SK-N-SH (cell line): ENCODE measurements around the gene MYH3. TPM values are rescaled to one million over a fixed set of nuclear protein-coding genes. Genes with fewer than 3 reads are reported as not detected.

Source experiments
- CTCF ChIA-PET: fragments of 300-600, 350-600 bp; formaldehyde crosslinking; extraction: SDS; loops from one replicate; lab custom pipeline; 2021; lab: Yijun Ruan, JAX
- POLR2A ChIA-PET: fragments of 350-600 bp; sonication (Branson Sonifier 250); formaldehyde crosslinking; extraction: SDS; loops from one replicate; lab custom pipeline; 2020; ENCODE audit warnings: antibody characterized with exemption, inconsistent platforms; lab: Yijun Ruan, JAX
- DNase-seq: peaks from one replicate; pipeline ENCODE4 v3.0.0; 2012
- H2AFZ ChIP-seq: fragments of 200-600 bp; sonication (generic); 2 replicates; pipeline ENCODE4 v1.8.1; 2016; ENCODE audit warnings: antibody characterized with exemption, mild to moderate bottlenecking, low read depth
- H3F3A ChIP-seq: fragments of 200-600 bp; sonication (generic); replicated peaks from 2 replicates; pipeline ENCODE3; 2016; ENCODE audit warnings: antibody characterized with exemption, mild to moderate bottlenecking; ENCODE audit not compliant: insufficient read depth
- H3K27ac ChIP-seq, 2 experiments: fragments of 200-500 bp in 1 of 2; fragments of 200-600 bp in 1 of 2; sonication (Bioruptor generic) in 1 of 2; sonication (generic), shearing (Covaris generic) in 1 of 2; 2 replicates each; pipeline versions ENCODE4 v1.5.1 to v1.6.1; 2014 to 2016; ENCODE audit warnings: low read depth in 2 of 2, inconsistent platforms in 1 of 2, low read length in 1 of 2, mild to moderate bottlenecking in 1 of 2, mixed read lengths in 1 of 2
- H3K27me3 ChIP-seq: fragments of 200-600 bp; sonication (generic), shearing (Covaris generic); 2 replicates; pipeline ENCODE4 v1.6.1; 2016; ENCODE audit warnings: mixed run types; ENCODE audit not compliant: insufficient read depth
- H3K36me3 ChIP-seq, 2 experiments: fragments of 200-500 bp in 1 of 2; fragments of 200-600 bp in 1 of 2; sonication (Bioruptor generic) in 1 of 2; sonication (generic) in 1 of 2; replicated peaks in 1 of 2; 2 replicates each; pipeline versions ENCODE3 to v1.5.1; 2014 to 2016; ENCODE audit warnings: low read length in 1 of 2, mild to moderate bottlenecking in 1 of 2; ENCODE audit not compliant: insufficient read depth in 2 of 2, control insufficient read depth in 1 of 2
- H3K4me1 ChIP-seq, 2 experiments: fragments of 200-500 bp in 1 of 2; fragments of 200-600 bp in 1 of 2; sonication (Bioruptor generic) in 1 of 2; sonication (generic), shearing (Covaris generic) in 1 of 2; 2 replicates each; pipeline versions ENCODE4 v1.5.1 to v1.6.1; 2014 to 2016; ENCODE audit warnings: low read depth in 1 of 2, low read length in 1 of 2, mixed run types in 1 of 2; ENCODE audit not compliant: insufficient read depth in 2 of 2, control insufficient read depth in 1 of 2
- H3K4me2 ChIP-seq: fragments of 200-600 bp; sonication (generic), shearing (Covaris generic); 2 replicates; pipeline ENCODE4 v1.6.1; 2017; ENCODE audit warnings: mixed run types
- H3K4me3 ChIP-seq, 2 experiments: fragments of 200-500 bp in 1 of 2; fragments of 200-600 bp in 1 of 2; sonication (Bioruptor generic) in 1 of 2; sonication (generic), shearing (Covaris generic) in 1 of 2; 2 replicates each; pipeline versions ENCODE4 v1.5.1 to v1.8.1; 2014 to 2016; ENCODE audit warnings: low read depth in 2 of 2, inconsistent platforms in 1 of 2, low read length in 1 of 2, mild to moderate bottlenecking in 1 of 2, mixed read lengths in 1 of 2, moderate library complexity in 1 of 2
- H3K79me2 ChIP-seq: fragments of 200-600 bp; sonication (generic); 2 replicates; pipeline ENCODE4 v1.8.1; 2017; ENCODE audit warnings: mild to moderate bottlenecking; ENCODE audit not compliant: insufficient read depth
- H3K9ac ChIP-seq: fragments of 200-600 bp; sonication (generic); 2 replicates; pipeline ENCODE4 v1.6.1; 2017; ENCODE audit warnings: mixed run types
- H3K9me2 ChIP-seq: fragments of 200-600 bp; sonication (generic); 2 replicates; pipeline ENCODE4 v1.6.1; 2017; ENCODE audit warnings: mixed run types
- H3K9me3 ChIP-seq: fragments of 200-600 bp; sonication (generic); 2 replicates; pipeline ENCODE4 v1.6.1; 2017; ENCODE audit warnings: mixed run types, mild to moderate bottlenecking, moderate library complexity
- H4K20me1 ChIP-seq: fragments of 200-600 bp; sonication (generic); 2 replicates; pipeline ENCODE4 v1.6.1; 2017; ENCODE audit warnings: mild to moderate bottlenecking, mixed run types; ENCODE audit not compliant: insufficient read depth
- ELF1 ChIP-seq: IDR thresholded peaks from 2 replicates; pipeline ENCODE4 v1.4.0; 2012
- FOSL2 ChIP-seq: IDR thresholded peaks from 2 replicates; pipeline ENCODE4 v1.4.0; 2012; ENCODE audit warnings: low read depth, mild to moderate bottlenecking, moderate library complexity, borderline replicate concordance
- FOXM1 ChIP-seq: IDR thresholded peaks from 2 replicates; pipeline ENCODE4 v1.4.0; 2012; ENCODE audit warnings: low read depth, mild to moderate bottlenecking
- GABPA ChIP-seq: IDR thresholded peaks from 2 replicates; pipeline ENCODE4 v1.4.0; 2012; ENCODE audit warnings: low read depth, mild to moderate bottlenecking
- GATA2 ChIP-seq: sonication (generic); formaldehyde crosslinking; IDR thresholded peaks from 2 replicates; pipeline ENCODE4 v1.5.0; 2020; ENCODE audit warnings: mild to moderate bottlenecking, missing genetic modification reagents
- MEF2A ChIP-seq: IDR thresholded peaks from 2 replicates; pipeline ENCODE4 v1.4.0; 2012; ENCODE audit warnings: low read depth, borderline replicate concordance
- MXI1 ChIP-seq: IDR thresholded peaks from 2 replicates; pipeline ENCODE4 v1.6.1; 2012; ENCODE audit warnings: mild to moderate bottlenecking, low read depth, low read length, improper control_type of control experiment
- NFIC ChIP-seq: IDR thresholded peaks from 2 replicates; pipeline ENCODE4 v1.4.0; 2012; ENCODE audit warnings: borderline replicate concordance
- NRF1 ChIP-seq: IDR thresholded peaks from 2 replicates; pipeline ENCODE4 v1.6.1; 2012; ENCODE audit warnings: low read depth, mild to moderate bottlenecking, low read length
- RAD21 ChIP-seq: IDR thresholded peaks from 2 replicates; pipeline ENCODE4 v1.6.1; 2012; ENCODE audit warnings: mild to moderate bottlenecking, low read length
- RCOR1 ChIP-seq: fragments of 150-350 bp; IDR thresholded peaks from 2 replicates; pipeline ENCODE4 v1.6.1; 2017; ENCODE audit warnings: antibody characterized with exemption, low read length
- RFX5 ChIP-seq: IDR thresholded peaks from 2 replicates; pipeline ENCODE4 v1.6.1; 2012; ENCODE audit warnings: mild to moderate bottlenecking, improper control_type of control experiment, low read length
- RXRA ChIP-seq: IDR thresholded peaks from 2 replicates; pipeline ENCODE4 v1.4.0; 2012; ENCODE audit warnings: low read depth, mild to moderate bottlenecking, borderline replicate concordance
- SIN3A ChIP-seq: IDR thresholded peaks from 2 replicates; pipeline ENCODE4 v1.6.1; 2012; ENCODE audit warnings: low read depth, mild to moderate bottlenecking, low read length, moderate library complexity, borderline replicate concordance
- SMC3 ChIP-seq: IDR thresholded peaks from 2 replicates; pipeline ENCODE4 v1.6.1; 2012; ENCODE audit warnings: low read depth, low read length, improper control_type of control experiment
- TAF1 ChIP-seq: IDR thresholded peaks from 2 replicates; pipeline ENCODE4 v1.6.1; 2012; ENCODE audit warnings: low read depth, mild to moderate bottlenecking, low read length, moderate library complexity, borderline replicate concordance
- YY1 ChIP-seq: IDR thresholded peaks from 2 replicates; pipeline ENCODE4 v1.4.0; 2012; ENCODE audit warnings: low read depth, mild to moderate bottlenecking
- WGBS: methylation state at CpG from one replicate; pipeline ENCODE4 v1.1.6; 2017; ENCODE audit warnings: low lambda C conversion rate; 5-methylcytosine and 5-hydroxymethylcytosine counted together
- polyA plus RNA-seq, 3 experiments: library from polyadenylated mRNA; depleted of rRNA; stranded (reverse); fragments of >200 nt; gene quantifications; 2 replicates each; pipeline ENCODE4 v1.2.3, GENCODE V29; 2012
- TF ChIP-seq, protein P1 (sequence below): fragments of 150-350 bp; IDR thresholded peaks from 2 replicates; pipeline ENCODE4 v1.6.1; 2016; ENCODE audit warnings: mild to moderate bottlenecking, low read depth, low read length
- TF ChIP-seq, protein P2 (sequence below): fragments of 200-600 bp; sonication (generic); IDR thresholded peaks from 2 replicates; pipeline ENCODE4 v1.6.1; 2017; ENCODE audit warnings: antibody characterized with exemption, mild to moderate bottlenecking, moderate library complexity
- TF ChIP-seq, protein P3 (sequence below): IDR thresholded peaks from 2 replicates; pipeline ENCODE4 v1.4.0; 2012; ENCODE audit warnings: low read depth
- TF ChIP-seq, protein P4 (sequence below): IDR thresholded peaks from 2 replicates; pipeline ENCODE4; 2012
- TF ChIP-seq, protein P5 (sequence below): fragments of 150-350 bp; IDR thresholded peaks from 2 replicates; pipeline ENCODE4 v1.6.1; 2017; ENCODE audit warnings: antibody characterized with exemption, low read length, low read depth, borderline replicate concordance
- TF ChIP-seq, protein P6 (sequence below): IDR thresholded peaks from 2 replicates; pipeline ENCODE4 v1.4.0; 2012; ENCODE audit warnings: low read depth, borderline replicate concordance
- TF ChIP-seq, protein P7 (sequence below): IDR thresholded peaks from 2 replicates; pipeline ENCODE4 v1.6.1; 2012; ENCODE audit warnings: mild to moderate bottlenecking, low read depth, low read length, moderate library complexity

The MYH3 gene
- polyA plus RNA-seq, 1 of the 3 experiments (the other 2 are of a cell fraction): 2.7 TPM

DNA sequence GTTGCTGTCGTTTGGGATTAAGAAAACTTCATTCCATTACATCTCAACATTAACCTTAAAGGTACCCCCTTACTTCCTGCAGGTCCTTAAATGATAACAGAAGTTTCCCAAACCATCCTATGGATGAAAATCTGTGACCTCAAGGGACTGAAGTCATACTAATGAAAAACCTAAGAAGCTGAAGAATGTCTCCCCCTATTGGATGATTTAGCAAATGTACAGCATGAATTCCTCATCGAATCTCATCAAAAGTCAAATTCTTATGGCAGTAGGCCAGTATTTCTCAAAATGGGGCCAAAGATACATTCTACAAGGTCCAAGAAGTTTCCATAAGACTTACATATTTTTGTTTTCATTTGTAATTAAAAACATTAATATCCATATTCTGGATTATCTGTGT is 26.7 kb upstream of the MYH3 start:
- WGBS: 39% methylated on average over 2 of the region's 2 CpGs
- CTCF ChIA-PET: interaction anchor here (0.6 to 2.5 kb wide), 10 partner anchors 9 to 191 kb away, joined by 3 to 18 read pairs (median 4); partner anchors contain the start of gene MYH3
- Histone ChIP-seq H3K4me2 (no peak overlapping the region), H3K9ac (no peak overlapping the region), H3F3A (peaks cover 7% of the 10 kb centered on the region), H3K79me2 (peaks cover 30% of the 10 kb centered on the region), H3K4me3 (peak overlapping the region in 1 of 2 experiments; percentile 43; a peak in 1 of 4 replicates), H3K9me2 (no peaks in the 10 kb centered on the region), H3K36me3 (peaks cover 80 to 87% of the 10 kb centered on the region in 2 experiments), H3K9me3 (no peaks in the 10 kb centered on the region), H4K20me1 (peaks cover 8% of the 10 kb centered on the region; the same call in 1 of the 2 replicates), H3K27ac (no peak overlapping the region), H2AFZ (no peak overlapping the region), H3K4me1 (no peaks in the 10 kb centered on the region; a peak in 1 of 4 replicates), H3K27me3 (no peaks in the 10 kb centered on the region)
- DNase-seq: peak; percentile 46
- POLR2A ChIA-PET: no interaction called here
- TF ChIP-seq NRF1 (no peak), ELF1 (no peak), TAF1 (no peak), GATA2 (CRISPR knock-in tag) (no peak), SMC3 (peak; percentile 30; the same call in 1 of the 2 replicates), FOXM1 (no peak), RFX5 (no peak), YY1 (no peak), RXRA (no peak), GABPA (no peak), NFIC (no peak), RCOR1 (no peak), RAD21 (peak; percentile 28; the same call in 1 of the 2 replicates), SIN3A (no peak), MXI1 (no peak), MEF2A (no peak), FOSL2 (no peak)
- TF ChIP-seq, protein P1, sequence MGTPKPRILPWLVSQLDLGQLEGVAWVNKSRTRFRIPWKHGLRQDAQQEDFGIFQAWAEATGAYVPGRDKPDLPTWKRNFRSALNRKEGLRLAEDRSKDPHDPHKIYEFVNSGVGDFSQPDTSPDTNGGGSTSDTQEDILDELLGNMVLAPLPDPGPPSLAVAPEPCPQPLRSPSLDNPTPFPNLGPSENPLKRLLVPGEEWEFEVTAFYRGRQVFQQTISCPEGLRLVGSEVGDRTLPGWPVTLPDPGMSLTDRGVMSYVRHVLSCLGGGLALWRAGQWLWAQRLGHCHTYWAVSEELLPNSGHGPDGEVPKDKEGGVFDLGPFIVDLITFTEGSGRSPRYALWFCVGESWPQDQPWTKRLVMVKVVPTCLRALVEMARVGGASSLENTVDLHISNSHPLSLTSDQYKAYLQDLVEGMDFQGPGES: no peak
- TF ChIP-seq, protein P2, sequence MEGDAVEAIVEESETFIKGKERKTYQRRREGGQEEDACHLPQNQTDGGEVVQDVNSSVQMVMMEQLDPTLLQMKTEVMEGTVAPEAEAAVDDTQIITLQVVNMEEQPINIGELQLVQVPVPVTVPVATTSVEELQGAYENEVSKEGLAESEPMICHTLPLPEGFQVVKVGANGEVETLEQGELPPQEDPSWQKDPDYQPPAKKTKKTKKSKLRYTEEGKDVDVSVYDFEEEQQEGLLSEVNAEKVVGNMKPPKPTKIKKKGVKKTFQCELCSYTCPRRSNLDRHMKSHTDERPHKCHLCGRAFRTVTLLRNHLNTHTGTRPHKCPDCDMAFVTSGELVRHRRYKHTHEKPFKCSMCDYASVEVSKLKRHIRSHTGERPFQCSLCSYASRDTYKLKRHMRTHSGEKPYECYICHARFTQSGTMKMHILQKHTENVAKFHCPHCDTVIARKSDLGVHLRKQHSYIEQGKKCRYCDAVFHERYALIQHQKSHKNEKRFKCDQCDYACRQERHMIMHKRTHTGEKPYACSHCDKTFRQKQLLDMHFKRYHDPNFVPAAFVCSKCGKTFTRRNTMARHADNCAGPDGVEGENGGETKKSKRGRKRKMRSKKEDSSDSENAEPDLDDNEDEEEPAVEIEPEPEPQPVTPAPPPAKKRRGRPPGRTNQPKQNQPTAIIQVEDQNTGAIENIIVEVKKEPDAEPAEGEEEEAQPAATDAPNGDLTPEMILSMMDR: peak; percentile 68
- TF ChIP-seq, protein P3, sequence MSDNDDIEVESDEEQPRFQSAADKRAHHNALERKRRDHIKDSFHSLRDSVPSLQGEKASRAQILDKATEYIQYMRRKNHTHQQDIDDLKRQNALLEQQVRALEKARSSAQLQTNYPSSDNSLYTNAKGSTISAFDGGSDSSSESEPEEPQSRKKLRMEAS: no peak
- TF ChIP-seq, protein P4, sequence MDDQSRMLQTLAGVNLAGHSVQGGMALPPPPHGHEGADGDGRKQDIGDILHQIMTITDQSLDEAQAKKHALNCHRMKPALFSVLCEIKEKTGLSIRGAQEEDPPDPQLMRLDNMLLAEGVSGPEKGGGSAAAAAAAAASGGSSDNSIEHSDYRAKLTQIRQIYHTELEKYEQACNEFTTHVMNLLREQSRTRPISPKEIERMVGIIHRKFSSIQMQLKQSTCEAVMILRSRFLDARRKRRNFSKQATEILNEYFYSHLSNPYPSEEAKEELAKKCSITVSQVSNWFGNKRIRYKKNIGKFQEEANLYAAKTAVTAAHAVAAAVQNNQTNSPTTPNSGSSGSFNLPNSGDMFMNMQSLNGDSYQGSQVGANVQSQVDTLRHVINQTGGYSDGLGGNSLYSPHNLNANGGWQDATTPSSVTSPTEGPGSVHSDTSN: no peak
- TF ChIP-seq, protein P5, sequence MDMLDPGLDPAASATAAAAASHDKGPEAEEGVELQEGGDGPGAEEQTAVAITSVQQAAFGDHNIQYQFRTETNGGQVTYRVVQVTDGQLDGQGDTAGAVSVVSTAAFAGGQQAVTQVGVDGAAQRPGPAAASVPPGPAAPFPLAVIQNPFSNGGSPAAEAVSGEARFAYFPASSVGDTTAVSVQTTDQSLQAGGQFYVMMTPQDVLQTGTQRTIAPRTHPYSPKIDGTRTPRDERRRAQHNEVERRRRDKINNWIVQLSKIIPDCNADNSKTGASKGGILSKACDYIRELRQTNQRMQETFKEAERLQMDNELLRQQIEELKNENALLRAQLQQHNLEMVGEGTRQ: no peak
- TF ChIP-seq, protein P6, sequence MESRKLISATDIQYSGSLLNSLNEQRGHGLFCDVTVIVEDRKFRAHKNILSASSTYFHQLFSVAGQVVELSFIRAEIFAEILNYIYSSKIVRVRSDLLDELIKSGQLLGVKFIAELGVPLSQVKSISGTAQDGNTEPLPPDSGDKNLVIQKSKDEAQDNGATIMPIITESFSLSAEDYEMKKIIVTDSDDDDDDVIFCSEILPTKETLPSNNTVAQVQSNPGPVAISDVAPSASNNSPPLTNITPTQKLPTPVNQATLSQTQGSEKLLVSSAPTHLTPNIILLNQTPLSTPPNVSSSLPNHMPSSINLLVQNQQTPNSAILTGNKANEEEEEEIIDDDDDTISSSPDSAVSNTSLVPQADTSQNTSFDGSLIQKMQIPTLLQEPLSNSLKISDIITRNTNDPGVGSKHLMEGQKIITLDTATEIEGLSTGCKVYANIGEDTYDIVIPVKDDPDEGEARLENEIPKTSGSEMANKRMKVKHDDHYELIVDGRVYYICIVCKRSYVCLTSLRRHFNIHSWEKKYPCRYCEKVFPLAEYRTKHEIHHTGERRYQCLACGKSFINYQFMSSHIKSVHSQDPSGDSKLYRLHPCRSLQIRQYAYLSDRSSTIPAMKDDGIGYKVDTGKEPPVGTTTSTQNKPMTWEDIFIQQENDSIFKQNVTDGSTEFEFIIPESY: no peak
- TF ChIP-seq, protein P7, sequence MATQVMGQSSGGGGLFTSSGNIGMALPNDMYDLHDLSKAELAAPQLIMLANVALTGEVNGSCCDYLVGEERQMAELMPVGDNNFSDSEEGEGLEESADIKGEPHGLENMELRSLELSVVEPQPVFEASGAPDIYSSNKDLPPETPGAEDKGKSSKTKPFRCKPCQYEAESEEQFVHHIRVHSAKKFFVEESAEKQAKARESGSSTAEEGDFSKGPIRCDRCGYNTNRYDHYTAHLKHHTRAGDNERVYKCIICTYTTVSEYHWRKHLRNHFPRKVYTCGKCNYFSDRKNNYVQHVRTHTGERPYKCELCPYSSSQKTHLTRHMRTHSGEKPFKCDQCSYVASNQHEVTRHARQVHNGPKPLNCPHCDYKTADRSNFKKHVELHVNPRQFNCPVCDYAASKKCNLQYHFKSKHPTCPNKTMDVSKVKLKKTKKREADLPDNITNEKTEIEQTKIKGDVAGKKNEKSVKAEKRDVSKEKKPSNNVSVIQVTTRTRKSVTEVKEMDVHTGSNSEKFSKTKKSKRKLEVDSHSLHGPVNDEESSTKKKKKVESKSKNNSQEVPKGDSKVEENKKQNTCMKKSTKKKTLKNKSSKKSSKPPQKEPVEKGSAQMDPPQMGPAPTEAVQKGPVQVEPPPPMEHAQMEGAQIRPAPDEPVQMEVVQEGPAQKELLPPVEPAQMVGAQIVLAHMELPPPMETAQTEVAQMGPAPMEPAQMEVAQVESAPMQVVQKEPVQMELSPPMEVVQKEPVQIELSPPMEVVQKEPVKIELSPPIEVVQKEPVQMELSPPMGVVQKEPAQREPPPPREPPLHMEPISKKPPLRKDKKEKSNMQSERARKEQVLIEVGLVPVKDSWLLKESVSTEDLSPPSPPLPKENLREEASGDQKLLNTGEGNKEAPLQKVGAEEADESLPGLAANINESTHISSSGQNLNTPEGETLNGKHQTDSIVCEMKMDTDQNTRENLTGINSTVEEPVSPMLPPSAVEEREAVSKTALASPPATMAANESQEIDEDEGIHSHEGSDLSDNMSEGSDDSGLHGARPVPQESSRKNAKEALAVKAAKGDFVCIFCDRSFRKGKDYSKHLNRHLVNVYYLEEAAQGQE: no peak
